ENCODE data around the gene SRRM4. TPM values are rescaled to one million over a fixed set of nuclear protein-coding genes. Genes with fewer than 3 reads are reported as not detected.

The SRRM4 gene
- total RNA-seq, 1 experiment from 2014 or later, result not detected

GRCh38 chr12:119129827-119130434, 148.6 kb downstream of the SRRM4 start:
- CTCF ChIA-PET, result no interaction called here
- Histone ChIP-seq H3K79me2 (ENCODE audit: low read depth) (no peaks in the 10 kb centered on the region), H3K4me2 (no peak overlapping the region), H2AFZ (no peak overlapping the region), H3K4me1 (replicated peaks; ENCODE audit: insufficient read depth) (no peaks in the 10 kb centered on the region), H3F3A (ENCODE audit: insufficient read depth, low read depth) (no peaks in the 10 kb centered on the region), H3K27me3 (ENCODE audit: insufficient read depth, low read depth) (no peaks in the 10 kb centered on the region), H3K27ac (no peak overlapping the region), H3K36me3 (ENCODE audit: low read depth) (no peaks in the 10 kb centered on the region), H3K9me3 (ENCODE audit: insufficient read depth, low read depth) (no peaks in the 10 kb centered on the region), H4K20me1 (ENCODE audit: insufficient read depth) (no peaks in the 10 kb centered on the region; the same call in 1 of the 2 replicates), H3K4me3 (no peak overlapping the region), H3K9me2 (ENCODE audit: insufficient read depth) (no peaks in the 10 kb centered on the region)
- no peak for DNase-seq
- POLR2A ChIA-PET (ENCODE audit: unreplicated experiment), result no interaction called here
- no peak for TF ChIP-seq CTCF (conservative IDR thresholded peaks at IDR 0.05)
- TF ChIP-seq EZH2 (IDR thresholded peaks at IDR 0.05; ENCODE audit: low read depth), result no peak
- no TSS peak for BruUV-seq (replicated peaks)
- intact Hi-C loops (cut with micrococcal nuclease; ENCODE audit: unreplicated experiment), result no loop called here

GRCh38 chr12:119130523-119130922, 149.2 kb downstream of the SRRM4 start:
- Histone ChIP-seq H3F3A (ENCODE audit: insufficient read depth, low read depth) (no peaks in the 10 kb centered on the region), H3K27me3 (ENCODE audit: insufficient read depth, low read depth) (no peaks in the 10 kb centered on the region), H2AFZ (no peak overlapping the region), H3K4me2 (no peak overlapping the region), H3K36me3 (ENCODE audit: low read depth) (no peaks in the 10 kb centered on the region), H3K9me3 (ENCODE audit: insufficient read depth, low read depth) (no peaks in the 10 kb centered on the region), H3K9me2 (ENCODE audit: insufficient read depth) (no peaks in the 10 kb centered on the region), H3K4me3 (no peak overlapping the region), H3K79me2 (ENCODE audit: low read depth) (no peaks in the 10 kb centered on the region), H3K27ac (no peak overlapping the region), H3K4me1 (replicated peaks; ENCODE audit: insufficient read depth) (no peaks in the 10 kb centered on the region), H4K20me1 (ENCODE audit: insufficient read depth) (no peaks in the 10 kb centered on the region; the same call in 1 of the 2 replicates)
- BruUV-seq (replicated peaks), result no TSS peak
- TF ChIP-seq EZH2 (IDR thresholded peaks at IDR 0.05; ENCODE audit: low read depth), result no peak
- no peak for TF ChIP-seq CTCF (conservative IDR thresholded peaks at IDR 0.05)
- no peak for DNase-seq
- ChIA-PET POLR2A (ENCODE audit: unreplicated experiment) (no interaction called here), CTCF (no interaction called here)
- intact Hi-C loops (cut with micrococcal nuclease; ENCODE audit: unreplicated experiment), result no loop called here

- Histone ChIP-seq H3K9me3 (ENCODE audit: insufficient read depth, low read depth) (no peaks in the 10 kb centered on the region), H3F3A (ENCODE audit: insufficient read depth, low read depth) (no peaks in the 10 kb centered on the region), H2AFZ (no peak overlapping the region), H4K20me1 (ENCODE audit: insufficient read depth) (no peaks in the 10 kb centered on the region), H3K27ac (no peak overlapping the region), H3K4me1 (replicated peaks; ENCODE audit: insufficient read depth) (no peaks in the 10 kb centered on the region), H3K4me3 (no peak overlapping the region), H3K4me2 (no peak overlapping the region), H3K9me2 (ENCODE audit: insufficient read depth) (no peaks in the 10 kb centered on the region), H3K27me3 (ENCODE audit: insufficient read depth, low read depth) (peaks cover 27% of the 10 kb centered on the region), H3K36me3 (ENCODE audit: low read depth) (no peaks in the 10 kb centered on the region), H3K79me2 (ENCODE audit: low read depth) (no peaks in the 10 kb centered on the region)
- TF ChIP-seq EZH2 (IDR thresholded peaks at IDR 0.05; ENCODE audit: low read depth), result no peak
- no peak for TF ChIP-seq CTCF (conservative IDR thresholded peaks at IDR 0.05)
- intact Hi-C loops (cut with micrococcal nuclease; ENCODE audit: unreplicated experiment), result no loop called here
- no TSS peak for BruUV-seq (replicated peaks)
- DNase-seq, result no peak
- ChIA-PET POLR2A (ENCODE audit: unreplicated experiment) (no interaction called here), CTCF (no interaction called here)
Measured at GRCh38 chr12:119134284-119135072, 153.1 kb downstream of the SRRM4 start.

Data from PC-9 (cell line).